Retina (tissue), 1 donor: ENCODE data around the gene GPC6.

Experiments
- DNase-seq: peaks from one replicate; pipeline ENCODE4 v3.0.0-alpha.2; 2016

The GPC6 gene

DNA sequence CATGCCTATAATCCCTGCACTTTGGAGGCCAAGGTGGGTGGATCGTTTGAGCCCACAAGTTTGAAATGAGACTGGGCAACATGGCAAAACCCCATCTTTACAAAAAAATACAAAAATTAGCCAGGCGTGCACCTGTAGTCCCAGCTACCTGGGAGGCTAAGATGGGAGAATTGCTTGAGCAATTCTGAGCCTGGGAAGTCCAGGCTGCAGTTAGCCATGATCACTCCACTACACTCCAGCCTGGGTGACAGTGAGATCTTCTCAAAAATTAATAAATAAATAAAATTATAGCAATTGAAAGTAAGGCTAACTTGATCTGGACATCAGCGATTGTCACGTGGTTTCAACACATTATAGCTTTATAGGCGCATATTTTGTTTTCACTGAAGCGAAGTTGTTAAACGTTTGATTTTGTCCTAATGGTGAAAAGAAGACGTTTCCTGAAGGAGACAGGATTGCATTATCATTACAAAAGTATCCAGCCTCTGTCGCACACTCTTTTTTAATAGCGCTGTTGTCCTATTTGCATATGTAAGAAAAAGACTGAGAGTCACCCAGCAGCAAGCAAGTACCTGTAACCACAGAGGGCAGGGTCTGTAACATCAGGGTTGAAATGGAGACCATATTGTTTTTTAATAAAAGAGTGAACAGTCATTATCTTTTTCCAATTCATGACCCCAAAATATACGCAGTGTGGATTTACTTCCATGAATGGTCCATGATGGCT is 917.2 kb downstream of the GPC6 start:
- DNase-seq, result no peak

DNA sequence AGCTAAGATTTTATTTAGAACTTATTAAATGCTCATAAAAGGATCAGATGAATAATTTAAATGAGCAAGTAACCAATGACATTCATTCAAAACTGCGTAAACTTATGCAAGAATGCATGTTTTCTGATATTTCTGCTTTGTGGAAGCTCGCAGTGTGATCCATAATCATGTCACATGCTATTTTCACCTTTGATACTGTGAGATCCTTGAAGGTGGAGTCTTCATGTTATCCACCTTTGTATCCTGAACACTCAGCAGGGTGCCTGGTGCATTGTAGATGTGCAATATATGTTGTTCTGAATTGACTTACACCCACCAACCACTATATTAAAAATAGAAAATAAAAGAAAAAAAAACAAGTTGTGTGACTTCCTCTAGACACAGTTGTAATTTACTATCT is 919.4 kb downstream of the GPC6 start:
- no peak for DNase-seq

DNA sequence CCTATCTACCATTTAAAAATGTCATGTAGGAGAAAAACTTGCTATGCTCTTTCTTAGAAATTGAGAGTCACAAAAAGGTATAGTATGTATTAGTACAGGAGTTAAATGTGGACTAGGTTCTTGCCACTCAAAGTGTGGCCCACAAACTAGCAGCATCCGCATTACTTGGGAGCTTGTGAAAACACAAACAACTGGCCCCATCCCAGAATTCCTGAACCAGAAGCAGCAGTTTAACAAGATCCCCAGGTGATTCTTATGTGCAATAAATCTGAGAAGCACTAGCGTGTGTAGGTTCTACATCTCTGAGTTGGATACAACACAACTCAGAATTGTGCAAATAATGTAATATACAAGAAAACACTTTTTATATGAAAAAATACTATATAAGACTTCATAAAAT is 927.0 kb downstream of the GPC6 start:
- no peak for DNase-seq

DNA sequence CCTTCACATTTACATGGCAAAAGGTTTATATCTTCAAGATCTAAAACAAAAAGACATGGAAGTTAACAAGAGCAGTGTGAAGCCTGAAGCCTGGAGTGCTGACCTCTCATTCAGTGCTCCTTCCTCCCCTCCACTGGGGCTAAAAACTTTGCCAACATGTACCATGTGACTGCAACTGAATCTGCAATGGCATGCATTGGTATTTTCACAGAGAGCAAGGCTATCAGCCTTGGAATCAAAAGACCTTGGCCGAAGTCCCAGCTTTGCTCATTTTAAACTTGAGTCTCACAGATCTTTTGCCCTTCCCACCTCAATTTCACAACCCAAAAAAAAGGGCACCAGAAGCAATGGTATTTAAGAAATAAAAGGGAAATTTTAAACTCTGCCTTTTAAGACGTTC is 927.8 kb downstream of the GPC6 start:
- no peak for DNase-seq

DNA sequence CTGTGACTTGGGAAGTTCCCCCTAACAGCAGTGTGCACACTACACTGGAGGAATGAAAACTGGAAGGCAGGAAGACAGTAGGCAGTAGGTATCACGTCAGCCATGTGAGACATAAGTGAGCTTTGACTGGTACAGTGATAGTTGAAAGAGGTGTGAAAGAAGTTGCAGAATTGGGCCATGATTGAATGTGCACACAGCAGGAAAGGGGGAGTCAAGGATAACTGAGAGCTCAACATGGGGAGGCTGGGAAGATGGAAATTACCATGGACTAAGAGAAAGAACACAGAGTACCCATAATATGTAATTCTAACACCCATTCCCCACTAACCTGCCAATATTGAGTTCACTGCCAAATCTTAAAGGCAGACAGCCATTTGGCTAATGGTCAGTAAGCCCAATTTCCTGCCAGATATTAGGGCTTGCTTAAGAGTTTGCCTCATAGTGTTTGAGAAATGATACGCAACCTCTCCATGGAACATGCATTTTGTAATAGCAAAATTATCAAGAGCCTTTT is 931.2 kb downstream of the GPC6 start:
- no peak for DNase-seq

DNA sequence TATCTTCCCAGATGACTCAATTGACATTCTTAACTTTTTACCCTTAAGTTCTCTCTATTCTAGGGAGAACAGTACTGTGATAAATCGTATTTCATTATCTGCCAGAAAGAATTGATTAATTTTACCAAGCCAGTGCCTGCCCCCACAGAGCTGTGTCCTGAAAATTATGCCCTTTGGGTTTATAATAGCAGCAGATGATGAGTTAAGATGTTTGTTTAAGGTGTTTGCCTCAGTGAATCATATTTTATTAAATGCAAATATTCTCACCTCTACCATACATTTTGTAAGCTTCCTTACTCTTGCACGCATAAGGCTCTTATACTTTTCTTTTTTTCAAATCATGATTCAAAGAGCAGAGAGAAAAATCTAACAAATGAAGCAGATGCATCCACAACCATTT is 934.3 kb downstream of the GPC6 start:
- no peak for DNase-seq

DNA sequence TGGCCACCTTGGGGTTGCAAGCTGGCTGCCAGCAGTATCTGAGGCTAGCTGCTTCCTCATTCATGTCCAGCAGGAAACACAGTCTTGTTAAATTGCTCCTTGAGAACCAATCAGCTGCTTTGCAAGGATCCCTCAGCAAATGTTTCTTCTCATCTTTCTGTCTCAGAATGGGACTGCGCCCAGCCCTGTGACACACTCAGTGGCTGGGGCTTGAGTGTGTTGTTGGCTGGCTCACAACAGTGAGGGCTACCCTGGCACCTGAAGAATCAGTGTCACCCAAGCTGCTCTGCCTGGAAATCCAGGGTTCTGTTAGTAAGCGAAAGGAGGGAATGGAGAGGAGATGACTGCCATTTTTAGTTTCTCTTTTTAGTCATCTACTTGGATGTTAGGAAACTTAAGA is 935.7 kb downstream of the GPC6 start:
- no peak for DNase-seq

DNA sequence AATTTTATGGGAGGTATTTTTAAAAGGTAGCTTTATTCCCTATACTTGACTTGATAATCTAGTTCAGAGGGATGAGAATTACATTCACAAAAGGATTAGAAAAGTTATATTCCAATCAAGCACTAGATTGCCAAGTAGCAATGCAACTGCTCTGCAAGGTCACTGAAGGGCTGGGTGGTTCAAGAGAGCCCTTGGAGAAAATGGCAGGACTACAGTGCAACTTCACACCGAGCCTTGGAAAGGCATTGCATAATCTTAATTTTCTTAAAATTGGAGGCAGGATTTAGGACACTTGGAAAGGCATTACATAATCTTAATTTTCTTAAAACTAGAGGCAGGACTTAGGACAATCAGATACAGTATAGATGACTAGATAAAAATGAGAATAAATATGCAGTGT is 936.9 kb downstream of the GPC6 start:
- no peak for DNase-seq

DNA sequence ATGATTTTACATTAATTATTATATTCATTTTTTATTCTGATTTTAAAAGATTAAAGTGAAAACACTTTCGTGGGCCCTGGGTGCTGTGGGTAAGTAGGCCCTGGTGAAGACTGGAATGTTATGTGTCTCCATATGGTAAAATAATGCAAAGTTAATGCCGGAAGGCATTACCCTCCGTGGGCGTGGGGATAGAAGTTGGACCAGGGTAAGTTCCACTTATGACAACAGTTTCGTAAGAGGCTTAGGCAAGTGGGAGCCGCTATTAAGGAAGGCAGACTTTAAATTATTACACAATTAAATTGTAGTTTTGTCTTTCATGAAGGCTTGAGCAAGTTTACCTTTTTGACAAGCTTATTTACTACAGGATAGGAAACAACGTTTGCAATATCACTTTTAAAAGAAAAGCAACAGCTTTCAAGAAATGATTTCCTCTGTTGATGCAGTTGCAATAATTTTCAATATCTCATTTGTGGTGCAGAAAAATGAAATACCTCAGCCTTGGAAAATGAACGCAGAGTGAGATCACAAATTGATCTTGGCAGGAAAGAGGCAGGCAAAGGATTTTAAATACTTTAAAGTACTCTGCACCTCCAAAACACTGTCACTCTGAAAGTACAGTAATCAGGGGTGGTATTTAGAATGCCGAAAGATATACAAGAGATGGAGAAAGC is 942.3 kb downstream of the GPC6 start:
- no peak for DNase-seq

DNA sequence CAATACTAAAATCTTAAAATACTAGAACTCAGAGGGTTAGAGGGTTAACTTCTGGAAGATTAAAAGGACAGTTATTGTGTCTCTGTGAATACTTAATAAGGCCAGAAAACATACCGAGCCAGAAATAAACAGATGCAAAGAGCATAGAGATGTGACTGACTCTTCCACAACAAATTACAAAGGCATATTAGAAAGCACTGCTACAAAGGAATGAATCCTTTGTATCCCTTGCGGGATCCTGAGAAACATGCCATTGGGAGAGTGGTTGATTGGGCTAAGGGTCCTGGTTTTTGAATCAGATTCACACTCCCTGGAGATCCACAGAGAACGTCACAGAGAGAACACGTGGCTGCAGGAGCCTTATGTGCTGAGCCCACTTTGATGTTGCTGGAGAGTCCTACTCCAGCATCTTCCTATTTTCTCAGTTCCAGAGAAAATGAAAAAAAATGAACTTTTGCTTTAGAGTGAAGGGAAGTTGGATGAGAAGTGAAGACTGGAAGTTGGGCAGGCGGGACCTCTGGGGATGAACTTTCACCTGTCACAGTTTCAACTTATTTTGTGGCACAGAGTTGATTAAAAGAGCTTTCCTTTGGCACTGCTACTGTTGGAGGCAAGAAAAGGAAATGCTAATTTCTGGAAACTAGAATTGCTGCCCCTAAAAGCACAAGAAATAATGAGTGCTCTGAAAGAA is 943.0 kb downstream of the GPC6 start:
- no peak for DNase-seq

DNA sequence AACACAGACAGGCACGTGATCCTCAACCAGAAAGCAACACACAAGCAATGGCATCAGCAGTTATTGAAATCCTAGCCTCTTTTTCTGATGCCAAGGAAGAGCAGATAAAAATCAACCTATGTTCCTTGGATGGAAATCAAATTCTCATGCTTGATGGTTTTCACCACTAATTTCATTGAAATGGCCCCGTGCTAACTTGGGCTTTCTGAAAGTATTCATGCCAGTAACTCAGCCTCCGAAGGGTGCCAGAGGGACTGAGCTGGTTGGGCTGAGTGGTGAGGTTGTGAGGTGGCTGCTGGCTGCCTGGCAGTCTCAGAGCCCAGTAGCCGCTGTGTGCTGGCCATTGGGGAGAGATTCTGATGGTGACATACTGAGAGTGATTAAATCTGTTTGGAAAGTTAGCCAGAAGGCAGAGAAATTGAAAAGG is 943.6 kb downstream of the GPC6 start:
- no peak for DNase-seq

DNA sequence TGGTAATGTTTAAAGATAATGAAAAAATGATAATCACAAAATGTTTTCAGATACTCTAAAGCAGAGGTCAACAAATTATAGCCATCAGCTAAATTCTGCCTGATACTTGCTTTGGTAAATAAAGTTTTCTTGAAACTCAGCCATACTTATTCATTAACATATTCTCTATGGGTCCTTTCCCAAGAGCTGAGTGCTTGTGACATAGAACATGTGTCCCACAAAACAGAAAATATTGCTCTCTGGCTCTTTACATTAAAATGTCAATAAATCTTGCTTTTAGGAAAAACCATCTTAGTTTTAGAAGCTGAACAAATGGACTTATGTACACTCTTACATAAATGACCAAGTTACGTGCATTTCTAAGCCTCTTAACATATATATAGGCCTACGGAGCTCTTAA is 945.8 kb downstream of the GPC6 start:
- no peak for DNase-seq

DNA sequence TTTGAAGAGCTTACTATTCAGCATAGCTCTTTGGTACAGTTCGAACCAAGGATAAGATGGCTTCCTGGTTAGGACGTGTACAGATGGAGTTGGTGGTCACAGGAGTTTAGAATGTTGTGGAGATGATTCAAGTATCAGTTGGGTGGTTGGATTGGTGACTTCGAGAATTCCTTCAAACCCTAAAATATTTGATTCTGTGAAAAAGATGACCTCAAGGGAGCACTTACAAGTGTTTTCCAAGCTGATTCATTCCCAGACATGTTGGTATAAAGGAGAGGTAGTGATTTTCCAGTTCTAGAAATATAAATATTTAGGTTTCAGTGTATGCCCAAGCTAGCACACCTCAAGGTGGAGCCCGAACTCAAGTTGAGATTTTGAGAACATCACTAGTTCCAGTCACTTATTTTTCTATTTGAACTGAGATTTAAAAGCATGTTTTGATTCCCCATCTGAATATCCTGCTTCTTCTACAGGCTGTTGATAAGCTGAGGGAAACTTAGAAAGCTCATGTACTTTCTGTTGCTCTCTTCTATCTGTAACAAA is 946.8 kb downstream of the GPC6 start:
- no peak for DNase-seq

DNA sequence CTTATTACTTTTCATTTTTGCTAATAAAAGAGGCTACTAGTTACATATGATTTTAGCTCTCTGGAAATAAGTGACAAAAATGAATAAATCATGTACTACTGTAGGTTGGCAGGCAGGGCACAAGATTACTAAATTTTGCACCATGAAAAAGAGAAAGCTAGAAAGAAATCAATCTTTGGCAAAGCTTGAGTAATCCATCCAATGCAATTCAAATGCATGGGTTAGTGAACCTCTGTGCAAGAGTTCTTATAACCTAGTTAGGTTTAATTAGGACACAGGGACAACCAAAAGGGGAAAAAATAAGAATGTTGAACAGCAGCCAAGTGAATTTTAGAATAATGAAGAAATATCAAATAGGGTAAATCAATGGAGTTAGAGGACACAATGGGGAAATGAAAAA is 947.4 kb downstream of the GPC6 start:
- no peak for DNase-seq

DNA sequence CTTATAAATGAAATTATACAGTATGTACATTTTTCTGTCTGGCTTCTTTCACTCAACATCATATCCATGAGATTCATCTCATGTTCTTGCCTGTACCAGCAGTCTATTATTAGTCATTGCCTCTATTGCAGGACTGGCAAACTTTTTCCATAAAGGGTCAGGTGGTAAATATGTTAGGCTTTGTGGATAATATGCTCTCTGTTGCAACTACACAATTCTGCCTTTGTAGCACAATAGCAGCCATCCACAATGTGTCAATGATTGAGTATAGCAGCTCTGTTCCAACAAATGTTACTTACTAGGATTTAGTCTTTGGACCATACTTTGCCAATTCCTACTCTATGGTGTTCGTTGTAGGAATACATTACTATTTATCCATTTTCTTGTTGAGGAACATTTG is 948.5 kb downstream of the GPC6 start:
- DNase-seq, result no peak

DNA sequence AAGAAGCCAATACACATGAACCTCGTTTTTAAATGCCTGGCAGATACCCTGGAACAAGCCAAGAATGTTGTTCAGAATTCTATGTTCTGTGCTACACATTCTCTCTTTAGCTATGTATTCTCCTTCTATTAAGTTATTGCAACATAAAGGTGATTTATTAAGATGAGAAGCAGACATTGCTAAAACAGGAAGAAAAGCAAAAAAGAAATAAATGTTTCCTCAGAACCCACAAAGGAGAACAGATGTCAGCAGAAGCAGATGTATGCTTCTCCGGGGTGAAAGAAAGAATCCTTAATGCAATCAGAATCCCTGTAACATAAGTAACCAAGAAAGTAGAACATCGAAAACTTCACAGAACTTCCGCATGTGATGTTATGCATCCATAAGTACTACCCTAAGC is 950.0 kb downstream of the GPC6 start:
- no peak for DNase-seq

DNA sequence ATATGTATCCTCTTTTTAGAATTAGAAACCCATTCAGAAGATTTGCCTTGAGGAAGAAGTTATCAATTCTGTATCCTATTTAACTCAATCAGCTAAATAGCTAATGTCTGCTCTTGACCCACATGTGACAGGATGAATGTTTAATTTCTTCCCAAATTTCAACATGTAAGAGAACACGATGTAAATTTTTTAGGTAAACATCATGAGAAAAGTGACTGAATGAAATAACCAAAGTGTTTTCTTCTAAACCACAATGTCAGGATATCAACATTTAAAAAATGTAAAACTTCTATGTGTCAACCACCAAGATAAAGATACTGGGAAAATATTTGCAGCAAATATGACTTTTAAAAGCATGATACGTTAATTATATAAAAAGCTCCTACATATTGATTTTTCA is 950.4 kb downstream of the GPC6 start:
- no peak for DNase-seq

DNA sequence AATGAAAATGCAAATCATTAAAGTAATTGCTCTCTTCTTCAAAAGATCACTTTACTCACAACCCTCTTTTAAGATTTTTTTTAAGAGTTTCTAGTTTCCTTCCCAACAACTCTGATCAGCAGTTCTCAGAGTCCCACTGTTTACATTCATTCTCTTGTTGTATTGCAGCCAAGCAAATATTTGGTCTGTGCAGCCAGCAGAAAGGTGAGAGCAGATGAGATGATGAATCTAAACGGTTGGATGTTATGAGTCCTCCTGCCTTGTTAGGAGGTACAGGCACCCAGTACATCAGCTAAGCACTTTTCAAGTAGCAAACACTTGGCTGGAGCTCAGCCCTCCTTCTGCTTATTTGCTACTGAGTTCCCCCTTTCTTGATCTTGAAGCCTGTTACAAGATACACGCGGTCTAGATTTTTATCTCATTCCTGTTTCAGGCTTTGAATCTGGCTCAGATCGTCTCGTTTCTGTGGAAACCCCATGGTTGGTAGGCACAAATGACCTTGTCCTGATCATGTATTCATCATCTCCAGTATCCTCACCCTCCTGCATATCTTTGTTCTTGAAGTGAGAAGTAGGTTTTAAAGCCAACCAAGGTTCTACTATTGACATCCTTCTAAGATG is 952.1 kb downstream of the GPC6 start:
- no peak for DNase-seq

DNA sequence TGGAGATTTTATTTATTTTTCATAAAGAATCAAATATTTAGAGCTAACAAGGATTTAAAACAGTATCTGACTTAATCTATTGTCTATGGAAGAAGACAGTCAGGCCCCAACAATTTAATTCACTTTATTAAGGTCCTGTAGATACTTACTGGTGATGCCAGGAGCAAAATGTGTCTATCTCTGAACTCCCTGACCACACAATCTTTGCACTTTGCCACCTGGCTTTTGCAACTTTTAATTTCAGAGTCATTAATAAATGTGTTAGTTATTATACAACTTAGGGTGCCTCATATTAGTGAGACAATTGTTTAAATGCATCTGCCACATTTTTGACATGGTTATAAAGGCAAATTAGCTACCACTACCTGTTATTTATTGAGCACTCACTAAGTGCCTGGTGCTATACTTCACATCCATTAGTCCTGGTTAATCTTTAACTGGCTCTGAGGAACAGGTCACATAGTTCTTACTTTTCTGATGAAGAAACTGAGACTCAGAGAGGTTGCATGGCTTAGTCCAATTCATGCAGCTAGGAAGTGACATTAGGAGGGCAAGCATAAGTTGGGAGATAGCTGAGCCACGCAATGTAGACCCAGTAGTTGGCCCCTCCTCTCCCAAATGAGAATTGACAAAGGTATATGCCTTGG is 955.0 kb downstream of the GPC6 start:
- no peak for DNase-seq

DNA sequence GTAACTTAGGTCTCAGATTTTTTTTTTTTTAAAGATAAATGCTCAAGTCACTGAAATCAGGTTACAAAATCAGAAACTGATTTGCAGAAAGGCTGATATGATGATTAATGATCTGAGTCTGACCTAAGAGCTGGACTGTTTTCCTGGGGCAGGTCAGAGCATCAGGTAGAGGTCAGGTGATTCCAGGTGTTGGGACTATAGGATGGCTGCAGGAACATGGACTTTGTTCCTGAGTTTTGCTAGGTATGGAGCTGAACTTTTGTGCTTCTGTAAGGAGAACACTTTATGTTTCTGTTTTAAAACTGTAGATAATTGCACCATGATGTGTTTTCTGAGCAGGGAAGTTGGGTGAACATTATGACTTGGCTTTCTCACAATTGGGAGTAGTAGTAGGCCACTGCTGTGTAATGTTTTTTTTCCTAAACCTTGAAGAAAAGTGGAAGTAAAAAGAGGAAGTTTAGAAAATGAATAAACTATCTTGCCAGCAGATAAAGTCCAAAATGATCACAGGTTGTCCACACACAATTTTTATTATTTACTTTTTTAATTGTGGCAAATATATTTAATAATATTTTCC is 955.7 kb downstream of the GPC6 start:
- no peak for DNase-seq

DNA sequence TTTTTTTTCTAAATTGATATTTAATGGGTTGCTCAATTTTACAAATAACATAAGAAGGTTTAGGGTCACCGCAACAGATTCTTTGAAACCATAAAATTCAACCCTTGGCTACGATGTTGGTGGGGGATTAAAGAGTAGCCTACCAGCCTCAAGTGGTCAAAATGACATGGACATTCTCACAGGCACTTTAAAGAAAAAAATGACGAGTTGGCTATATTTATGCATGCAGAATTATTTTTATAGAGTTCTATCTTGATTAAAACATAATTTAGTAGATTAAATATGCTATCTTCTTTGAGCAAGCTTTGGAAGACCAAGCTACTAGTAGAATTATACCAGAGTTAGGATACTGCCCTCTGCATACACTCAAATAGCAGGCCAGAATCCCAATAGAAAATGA is 959.9 kb downstream of the GPC6 start:
- no peak for DNase-seq

DNA sequence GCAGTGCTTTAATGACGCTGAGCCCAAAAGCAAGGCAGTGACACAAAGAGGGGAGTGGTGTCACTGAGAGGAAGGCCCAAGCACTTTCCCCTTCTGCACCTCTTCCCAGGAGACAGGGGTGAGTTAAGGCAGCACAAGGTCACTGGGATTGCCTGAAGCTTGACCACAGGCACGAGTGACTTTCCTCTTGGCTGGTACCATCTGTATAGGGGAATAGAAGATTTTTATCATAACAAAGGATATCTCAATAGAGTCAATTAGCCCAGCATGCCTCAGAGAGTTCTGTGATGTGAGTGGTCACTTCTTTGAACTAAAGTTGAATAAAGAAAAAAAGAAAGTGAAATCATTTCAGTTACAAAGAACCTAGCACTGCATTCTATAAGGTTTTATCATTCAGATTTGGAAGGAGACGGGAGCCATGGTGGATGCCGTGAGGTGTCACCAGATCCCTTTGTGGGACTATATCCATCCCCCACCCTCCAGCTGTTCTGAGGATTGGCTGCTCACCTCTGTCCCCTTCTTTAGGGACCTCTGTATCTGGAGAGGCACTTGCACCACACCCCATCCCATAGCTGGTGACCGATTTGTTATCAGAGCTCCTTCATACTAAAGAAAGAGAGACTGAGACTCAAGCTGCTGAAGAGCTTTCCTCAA is 961.7 kb downstream of the GPC6 start:
- no peak for DNase-seq
